NCI-H510A treated with DMSO at 0.1 percent for 48 hours (cell line): ENCODE measurements around the gene CARNS1.
A peak's percentile ranks its signal among the peaks of the same experiment; 100 is the strongest.
"Not testable (repeated sequence)": the region's sequence is repeated elsewhere in the genome, so short reads cannot be mapped to it uniquely, and the experiment has no call there.

ENCODE experiments used
- DNase-seq: peaks from one replicate; lab custom pipeline; 2025; lab: John Stamatoyannopoulos, UW

The CARNS1 gene

DNA sequence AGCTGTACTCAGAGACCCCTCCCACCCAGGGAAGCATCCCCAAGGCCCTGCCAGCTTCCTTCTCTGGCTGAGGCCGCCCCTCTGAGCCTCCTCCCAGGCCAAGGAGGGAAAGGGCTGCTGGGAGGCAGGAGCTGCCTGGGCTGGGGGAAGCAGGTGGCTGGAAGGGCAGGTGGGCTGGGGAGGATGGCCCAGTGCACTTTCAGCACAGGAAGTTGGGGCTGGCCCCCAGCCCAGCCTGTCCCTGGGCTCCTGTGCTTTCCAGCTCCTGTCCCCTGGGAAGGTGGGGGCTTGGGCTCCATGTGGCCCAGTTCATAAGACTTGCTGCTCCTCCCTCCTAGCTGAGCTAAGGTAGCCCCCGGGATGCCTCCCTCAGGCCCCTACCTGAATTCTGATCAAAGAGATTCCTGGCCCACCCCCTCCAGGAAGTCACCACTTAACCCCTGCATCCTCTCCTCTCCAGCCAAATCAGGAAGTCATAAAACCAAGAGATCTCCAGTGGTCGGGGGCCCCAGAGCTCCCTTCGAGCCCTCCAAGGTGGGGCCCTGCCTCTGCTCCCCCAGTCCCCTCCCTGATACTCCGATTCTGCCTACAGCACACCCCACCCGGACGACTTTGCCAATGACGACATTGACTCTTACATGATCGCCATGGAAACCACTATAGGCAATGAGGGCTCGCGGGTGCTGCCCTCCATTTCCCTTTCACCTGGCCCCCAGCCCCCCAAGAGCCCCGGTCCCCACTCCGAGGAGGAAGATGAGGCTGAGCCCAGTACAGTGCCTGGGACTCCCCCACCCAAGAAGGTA is 18.7 kb upstream of the CARNS1 start:
- DNase-seq, result no peak

DNA sequence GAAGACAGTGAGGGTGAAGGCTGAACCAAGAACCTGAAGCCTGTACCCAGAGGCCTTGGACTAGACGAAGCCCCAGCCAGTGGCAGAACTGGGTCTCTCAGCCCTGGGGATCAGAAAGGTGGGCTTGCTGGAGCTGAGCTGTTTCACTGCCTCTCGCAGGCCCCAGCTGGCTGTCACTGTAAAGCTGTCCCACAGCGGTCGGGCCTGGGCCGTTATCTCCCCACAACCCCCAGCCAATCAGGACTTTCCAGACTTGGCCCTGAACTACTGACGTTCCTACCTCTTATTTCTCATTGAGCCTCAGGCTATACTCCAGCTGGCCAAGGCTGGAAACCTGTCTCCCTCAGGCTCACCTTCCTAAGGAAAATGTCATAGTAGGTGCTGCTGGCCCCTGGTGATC is 17.9 kb upstream of the CARNS1 start:
- no peak for DNase-seq

DNA sequence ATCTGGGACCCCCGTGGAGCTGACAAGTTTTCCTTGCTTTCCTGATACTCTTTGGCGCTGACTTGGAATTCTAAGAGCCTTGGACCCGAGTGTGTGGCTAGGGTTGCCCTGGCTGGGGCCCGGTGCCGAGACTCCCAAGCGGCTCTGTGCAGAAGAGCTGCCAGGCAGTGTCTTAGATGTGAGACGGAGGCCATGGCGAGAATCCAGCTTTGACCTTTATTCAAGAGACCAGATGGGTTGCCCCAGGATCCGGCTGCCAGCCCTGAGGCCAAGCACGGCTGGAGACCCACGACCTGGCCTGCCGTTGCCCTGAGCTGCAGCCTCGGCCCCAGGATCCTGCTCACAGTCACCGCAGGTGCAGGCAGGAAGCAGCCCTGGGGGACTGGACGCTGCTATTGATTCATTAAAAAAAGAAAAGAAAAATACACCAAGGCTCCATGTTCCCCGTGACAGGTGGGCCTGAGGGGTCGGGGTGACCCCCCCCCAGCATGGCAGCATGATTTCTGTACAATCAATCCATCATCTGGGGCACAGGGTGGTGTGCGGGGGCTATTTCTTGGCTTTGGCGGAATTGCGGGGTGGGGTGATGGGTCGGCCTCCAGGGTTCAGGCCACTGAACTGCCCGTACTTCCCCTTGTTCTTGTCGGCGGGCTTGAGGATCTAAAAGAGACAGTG is 17.4 kb upstream of the CARNS1 start:
- no peak for DNase-seq

DNA sequence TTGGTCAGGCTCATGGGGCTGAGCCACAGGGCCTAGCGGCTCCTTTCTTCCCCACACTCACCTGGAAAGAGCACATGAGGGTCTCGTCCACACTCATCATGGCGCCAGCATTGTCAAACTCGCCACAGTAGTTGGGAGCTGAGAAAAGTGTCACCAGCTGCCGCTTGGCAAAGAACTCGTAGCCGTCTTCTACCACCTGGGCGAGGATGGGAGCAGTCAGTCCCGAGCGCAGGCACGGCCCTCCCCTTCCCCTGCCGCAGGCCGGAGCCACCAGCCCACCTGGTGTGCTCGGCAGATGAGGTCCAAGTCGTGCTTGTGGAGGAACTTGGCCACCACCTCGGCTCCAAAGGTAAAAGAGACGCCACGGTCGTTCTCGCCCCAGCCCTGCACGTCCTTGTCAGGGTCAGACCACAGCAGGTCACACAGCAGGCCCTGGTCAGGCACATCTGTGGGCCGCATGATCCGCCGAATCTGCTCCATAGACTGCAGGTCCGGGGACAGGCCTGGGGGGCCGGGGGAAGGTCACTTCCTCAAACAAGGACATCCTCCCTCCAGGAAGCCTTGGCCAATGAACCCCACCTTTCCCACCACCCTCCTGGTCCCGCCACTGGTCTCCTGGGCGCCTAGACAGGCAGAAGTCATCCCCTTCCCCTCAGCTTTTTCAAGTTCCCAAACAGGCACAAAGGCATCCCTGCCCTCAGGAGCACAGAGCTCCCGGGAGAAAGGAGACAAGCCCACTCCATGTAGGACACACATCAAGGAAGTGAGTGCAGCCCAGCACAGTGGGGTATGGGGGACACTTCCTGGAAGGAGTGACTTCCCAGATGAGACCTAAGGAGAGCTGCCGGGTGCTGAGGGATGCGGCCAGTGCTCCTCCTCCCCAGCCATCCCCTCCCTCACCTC is 16.6 kb upstream of the CARNS1 start:
- no peak for DNase-seq

DNA sequence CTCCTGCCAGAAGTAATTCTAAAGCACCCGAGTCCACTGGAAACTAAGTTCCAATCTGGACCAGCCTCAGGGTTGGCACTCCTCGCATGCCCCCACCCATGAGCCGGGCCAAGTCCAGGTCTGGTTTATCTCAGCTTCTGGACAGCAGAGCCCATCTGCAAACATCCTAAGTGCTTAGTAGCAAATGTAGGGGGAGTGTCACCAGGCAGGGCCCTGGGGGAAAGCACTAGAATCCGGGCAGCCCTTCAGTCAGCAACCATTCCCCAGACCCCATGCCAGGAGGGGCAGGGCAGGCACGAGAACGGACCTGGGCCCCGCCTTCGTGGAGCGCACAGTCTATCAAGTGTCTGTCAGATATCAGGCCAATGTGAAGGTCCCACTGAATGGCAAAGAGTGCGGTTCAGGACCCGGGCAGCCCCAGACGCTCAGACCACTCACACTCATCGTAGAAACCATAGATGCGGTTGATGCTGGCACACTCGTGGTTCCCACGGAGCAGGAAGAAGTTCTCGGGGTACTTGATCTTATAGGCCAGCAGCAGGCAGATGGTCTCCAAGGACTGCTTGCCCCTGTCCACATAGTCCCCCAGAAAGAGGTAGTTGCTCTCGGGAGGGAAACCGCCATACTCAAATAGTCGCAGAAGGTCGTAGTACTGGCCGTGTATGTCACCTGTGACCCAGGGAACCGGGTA is 15.1 kb upstream of the CARNS1 start:
- DNase-seq, result no peak

DNA sequence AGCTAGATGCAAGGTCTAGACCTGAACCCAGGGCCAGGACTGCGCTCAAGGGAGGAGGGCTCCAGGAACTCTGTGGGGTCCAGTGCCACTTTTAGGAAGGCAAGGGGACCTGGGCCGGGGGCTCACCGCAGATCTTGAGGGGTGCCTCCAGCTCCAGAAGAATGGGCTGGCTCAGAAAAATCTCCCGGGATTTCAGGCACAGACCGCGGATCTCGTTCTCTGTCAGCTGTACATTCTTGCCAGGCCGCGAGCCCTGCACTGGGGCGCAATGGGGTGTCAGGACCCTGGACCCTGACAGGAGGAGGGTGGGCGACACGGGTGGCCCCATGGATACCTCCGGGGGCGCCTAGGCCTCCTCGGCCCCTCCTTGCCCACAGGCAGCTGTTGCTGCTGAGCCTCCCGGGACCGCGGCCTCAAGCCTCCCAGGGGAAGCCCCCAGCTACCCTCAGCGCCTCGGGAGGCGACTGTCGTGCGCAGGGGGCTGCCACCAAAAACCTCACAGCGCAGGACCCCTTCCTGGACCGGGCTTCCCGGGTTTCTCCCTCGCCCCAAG is 14.5 kb upstream of the CARNS1 start:
- no peak for DNase-seq

DNA sequence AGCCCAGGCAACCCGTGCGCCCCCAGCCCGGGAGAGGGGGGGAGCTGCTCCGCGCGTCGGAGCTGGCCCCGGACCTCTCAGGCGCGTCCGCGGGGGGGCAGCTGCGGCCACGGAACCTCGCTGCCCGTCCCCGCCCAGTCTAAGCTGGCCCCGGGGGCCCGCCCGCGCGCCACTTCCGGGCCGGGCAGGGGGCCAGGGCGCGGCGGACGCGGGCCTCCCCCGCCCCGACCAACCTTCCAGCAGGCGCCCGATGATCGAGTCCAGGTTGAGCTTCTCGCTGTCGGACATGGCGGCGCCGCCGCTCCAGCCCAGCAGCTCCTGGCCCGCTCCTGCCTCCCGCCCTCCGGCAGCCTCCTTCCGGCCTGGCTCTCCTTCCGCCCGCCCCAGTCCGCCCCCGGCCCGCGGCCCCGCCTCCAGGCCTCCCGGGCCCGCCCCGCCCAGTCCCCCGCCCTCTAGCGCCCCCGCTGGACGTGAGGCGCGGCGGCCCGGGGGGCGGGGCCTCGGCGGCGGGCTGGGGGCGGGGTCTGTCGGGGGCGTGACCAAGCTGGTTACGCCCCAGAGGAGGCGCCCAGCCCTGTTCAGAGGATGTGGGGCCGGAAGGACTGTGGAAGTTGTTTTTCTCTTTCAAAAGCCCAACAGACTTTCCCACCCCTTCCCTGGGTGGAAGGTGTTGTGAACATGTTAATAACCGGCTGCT is 13.8 kb upstream of the CARNS1 start, which contains the start of gene PPP1CA:
Gene PPP1CA (minus strand): TSS at position 364 of the 697 bp plus-strand sequence. CDS start 76 bp downstream, at position 288.
- DNase-seq, result peak; percentile 90

DNA sequence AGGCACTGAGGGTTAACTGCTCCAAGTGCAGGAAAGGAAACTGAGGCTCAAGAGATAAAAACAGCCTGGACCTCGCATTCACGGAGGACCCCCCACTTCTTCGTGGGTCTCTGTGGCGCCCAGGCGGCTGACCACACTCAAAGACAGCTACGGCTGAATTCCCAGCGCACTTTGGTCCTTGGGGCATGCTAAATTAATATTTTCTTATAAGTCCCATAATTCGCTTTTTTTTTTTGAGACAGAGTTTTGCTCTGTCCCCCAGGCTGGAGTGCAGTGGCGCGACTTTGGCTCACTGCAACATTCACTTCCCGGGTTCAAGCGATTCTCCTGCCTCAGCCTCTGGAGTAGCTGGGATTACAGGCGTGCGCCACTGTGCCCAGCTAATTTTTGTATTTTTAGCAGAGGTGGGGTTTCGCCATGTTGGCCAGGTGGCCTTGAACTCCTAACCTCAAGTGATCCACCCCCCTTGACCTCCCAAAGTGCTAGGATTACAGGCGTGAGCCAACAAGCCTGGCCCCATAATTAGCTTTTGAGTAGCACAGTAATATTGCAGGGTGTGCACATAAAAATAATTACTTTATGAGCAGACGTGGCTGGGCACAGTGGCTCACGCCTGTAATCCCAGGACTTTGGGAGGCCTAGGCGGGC is 13.2 kb upstream of the CARNS1 start:
- DNase-seq, result not testable (repeated sequence)

DNA sequence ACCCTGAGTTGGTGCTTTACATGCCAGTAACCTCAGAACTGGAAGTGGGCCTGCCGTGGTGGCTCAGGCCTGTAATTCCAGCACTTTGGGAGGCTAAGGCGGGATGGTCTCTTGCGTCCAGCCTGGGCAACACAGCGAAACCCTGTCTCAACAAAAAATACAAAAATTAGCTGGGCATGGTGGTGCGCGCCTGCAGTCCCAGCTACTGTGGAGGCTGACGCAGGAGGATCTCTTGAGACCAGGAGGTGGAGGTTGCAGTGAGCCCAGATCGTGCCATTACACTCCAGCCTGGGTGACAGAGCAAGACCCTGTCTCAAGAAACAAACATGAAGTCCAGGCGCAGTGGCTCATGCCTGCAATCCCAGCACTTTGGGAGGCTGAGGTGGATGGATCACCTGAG is 12.4 kb upstream of the CARNS1 start:
- DNase-seq, result not testable (repeated sequence)

DNA sequence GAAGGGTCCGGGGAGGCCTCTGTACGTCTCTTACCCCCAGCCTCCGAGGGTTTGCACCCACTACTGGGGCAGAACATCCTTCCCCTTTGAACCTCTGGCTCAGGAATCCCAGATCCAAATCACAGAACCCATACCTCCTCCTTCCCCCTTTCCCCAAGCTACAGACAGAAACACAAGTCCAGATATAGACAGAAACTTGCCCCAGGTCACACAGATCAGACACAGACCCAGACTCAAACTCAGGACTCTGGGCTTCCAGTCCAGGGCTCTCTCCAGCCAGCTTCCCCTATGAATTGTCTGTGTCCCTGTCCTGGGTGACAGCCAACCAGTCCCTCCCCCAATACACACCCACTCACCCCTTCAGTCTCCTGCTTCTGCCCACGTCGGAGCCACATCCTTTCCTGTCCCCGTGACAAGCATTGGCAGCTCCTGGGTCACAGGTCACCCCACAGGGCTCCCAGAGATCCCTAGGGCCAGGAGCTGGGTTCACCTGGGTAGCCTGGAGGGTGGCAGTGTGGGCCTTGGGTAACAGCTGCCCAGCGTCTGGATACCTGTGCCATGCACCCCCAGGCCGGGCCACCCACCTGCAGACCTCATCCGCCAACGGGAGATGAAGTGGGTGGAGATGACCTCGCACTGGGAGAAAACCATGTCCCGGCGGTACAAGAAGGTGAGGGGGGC is 10.8 kb upstream of the CARNS1 start:
- DNase-seq, result no peak

DNA sequence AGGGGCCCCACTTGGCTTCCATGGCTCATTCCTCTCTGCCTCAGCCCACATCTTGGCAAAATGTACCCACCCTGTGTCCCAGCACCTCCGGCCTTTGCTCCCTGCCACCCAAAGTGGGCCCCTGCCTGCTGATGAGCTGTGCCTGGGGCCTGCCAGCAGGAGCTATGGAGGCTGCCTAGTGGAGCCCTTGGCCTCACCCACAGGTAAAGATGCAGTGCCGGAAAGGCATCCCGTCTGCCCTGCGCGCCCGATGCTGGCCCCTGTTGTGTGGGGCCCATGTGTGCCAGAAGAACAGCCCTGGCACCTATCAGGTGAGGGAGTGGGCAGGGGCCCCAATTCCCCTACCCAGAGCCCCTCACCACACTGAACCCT is 10.3 kb upstream of the CARNS1 start:
- no peak for DNase-seq

DNA sequence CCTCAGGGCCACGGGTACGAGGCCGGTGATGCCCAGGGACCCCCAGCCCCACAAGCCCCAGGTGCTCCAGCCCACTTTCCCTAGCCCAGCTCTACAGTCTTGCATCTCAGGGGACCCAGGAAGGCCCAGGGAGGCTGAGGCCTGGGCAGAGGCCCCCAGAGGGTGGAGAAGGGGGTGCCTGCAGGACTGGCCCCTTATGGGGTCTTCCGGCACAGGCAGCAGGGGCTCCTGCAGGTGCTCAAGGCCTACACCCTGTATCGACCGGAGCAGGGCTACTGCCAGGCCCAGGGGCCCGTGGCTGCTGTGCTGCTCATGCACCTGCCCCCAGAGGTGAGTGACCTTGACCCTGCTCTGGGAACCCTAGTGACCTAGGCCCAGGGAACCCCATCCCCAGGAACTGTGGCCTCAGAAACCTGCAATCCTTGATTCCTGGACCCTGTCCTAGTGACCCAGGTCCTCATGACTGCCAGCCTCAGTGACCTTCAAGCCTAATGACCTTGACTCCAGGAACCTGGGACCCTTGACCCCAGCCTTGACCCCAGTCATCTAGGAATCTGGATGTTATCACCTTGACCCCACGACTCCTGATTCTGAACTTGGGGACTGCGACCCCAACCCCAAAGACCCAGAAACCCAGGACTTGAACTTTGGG is 9.7 kb upstream of the CARNS1 start:
- DNase-seq, result no peak

DNA sequence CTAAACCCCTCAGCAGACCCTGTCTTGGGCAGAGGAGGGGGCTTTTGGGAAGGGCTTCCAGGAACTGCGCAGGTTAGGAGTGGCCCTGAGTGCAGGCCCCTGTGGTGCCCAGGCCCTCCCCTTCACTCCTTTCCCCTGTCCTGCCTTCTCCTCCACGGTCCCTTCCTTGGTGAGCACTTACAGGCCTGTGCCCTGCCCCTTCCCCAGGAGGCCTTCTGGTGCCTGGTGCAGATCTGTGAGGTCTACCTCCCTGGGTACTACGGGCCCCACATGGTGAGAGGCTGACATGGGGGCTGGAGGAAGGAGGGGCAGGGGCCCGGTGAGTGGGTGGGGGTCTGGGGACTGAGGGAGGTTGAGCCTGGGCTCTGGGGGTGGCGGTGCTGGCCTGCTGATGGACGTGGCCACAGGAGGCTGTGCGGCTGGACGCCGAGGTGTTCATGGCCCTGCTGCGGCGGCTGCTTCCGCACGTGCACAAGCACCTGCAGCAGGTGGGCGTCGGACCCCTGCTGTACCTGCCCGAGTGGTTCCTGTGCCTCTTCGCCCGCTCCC is 9.0 kb upstream of the CARNS1 start:
- DNase-seq, result no peak

DNA sequence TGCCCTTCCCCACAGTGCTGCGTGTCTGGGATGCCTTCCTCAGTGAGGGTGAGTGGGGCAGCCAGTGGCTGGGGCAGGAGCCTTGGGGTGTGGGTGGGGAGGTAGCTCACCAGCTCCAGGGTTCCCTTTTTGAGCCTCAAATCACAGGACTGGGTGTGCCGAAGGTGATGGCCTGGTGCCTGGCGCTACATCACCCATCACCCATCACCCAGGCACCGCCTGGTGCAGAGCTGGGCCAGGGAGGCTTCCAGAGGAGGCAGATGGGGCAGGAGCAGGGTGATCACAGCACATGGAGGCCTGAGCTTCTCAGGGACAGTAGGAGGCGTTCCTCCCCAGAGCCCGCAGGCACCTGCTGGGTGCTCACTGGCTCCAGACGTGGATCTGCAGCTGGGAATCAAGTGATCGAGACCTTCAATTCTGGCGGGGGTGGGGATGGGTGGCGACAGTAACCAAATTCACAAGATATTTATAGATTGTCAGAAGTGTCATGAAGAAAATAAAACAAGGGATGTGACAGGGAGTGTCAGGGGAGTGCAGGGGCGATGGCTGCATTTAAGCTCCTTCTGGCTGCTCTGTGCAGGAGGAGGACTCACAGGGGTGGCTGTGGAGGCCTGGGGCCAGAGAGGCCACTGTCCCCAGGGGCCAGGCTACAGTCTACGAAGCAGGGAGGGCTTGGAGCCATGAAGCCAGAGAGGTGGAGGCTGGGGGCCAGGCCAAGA is 8.3 kb upstream of the CARNS1 start:
- DNase-seq, result no peak

DNA sequence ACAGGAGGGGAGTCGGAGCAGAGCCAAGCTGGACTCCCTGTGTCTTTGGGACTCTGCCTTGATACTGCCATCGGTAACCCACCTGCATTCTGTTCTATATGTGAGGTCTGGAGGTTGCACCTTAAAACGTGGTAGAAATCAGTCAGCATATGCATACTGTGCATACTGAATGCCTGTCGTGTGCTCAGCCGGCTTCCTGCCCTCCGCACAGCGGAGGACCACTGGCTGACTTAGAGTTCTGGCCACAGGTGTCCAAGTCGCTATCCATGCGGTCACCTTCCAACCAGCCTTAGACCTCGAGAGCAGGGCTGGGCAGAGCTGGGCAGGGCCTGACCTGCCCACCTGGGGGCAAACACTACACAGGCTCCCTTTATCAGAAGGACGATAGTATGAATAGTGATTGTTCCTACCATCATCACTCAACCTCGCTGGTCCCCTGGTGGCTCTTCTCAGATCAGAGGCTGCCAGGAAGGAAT is 7.8 kb upstream of the CARNS1 start:
- no peak for DNase-seq

DNA sequence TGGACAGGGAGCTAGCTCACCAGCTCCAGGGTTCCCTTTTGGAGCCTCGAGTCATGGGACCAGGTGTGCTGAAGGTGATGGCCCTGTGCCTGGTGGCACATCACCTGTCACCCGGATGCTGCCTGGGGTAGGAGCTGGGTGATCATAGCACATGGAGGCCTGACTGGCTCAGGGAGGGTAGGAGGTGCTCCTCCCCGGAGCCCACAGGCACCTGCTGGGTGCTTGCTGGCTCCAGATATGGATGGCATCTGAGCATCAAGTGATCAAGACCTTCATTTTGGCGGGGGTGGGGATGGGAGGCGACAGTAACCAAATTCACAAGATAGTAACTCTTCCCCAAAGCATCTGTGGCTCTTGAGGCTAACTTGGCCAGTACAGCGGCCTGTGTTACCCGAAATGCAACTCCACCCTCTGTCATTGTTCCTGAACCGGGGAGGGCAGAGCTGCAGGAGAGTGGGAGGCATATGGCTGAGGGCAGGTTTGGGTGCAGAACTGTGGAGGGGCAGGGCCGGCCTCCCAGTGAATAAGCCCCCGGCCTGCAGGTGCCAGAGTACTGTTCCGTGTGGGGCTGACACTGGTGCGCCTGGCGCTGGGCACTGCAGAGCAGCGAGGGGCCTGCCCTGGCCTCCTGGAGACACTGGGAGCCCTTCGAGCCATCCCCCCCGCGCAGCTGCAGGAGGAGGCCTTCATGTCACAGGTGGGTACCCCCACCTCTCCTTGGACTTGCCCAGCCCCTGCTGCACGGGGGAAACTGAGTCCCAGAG is 6.9 kb upstream of the CARNS1 start:
- no peak for DNase-seq

DNA sequence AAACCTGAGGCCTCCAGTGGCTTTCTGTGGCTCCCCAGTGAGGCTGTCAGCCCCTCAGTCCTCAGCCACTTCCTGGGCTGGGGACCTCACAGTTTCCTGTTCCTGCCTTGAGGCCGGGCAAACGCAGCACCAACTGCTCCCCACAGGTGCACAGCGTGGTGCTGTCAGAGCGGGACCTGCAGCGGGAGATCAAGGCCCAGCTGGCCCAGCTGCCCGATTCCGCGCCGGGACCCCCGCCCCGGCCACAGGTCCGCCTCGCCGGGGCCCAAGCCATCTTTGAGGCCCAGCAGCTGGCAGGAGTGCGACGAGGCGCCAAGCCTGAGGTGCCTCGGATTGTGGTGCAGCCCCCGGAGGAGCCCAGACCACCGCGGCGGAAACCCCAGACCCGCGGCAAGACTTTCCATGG is 6.2 kb upstream of the CARNS1 start:
- no peak for DNase-seq
